Vagina (tissue), 2 donors: ENCODE results near the gene KRTAP1-1. TPM values are rescaled to one million over a fixed set of nuclear protein-coding genes. Genes with fewer than 3 reads are reported as not detected.
"Not testable (repeated sequence)": the region's sequence is repeated elsewhere in the genome, so short reads cannot be mapped to it uniquely, and the experiment has no call there.

Source experiments
- DNase-seq, 2 donors: peaks; one replicate each; pipeline ENCODE4 v3.0.0-alpha.2; 2017; ENCODE audit errors: extremely low spot score in 2 of 2
- H3K27ac ChIP-seq: fragments of 200-600 bp; sonication (generic); one replicate; pipeline ENCODE4 v1.5.1; 2019
- H3K27me3 ChIP-seq: fragments of 200-600 bp; sonication (generic); one replicate; pipeline ENCODE4 v1.5.1; 2019
- H3K36me3 ChIP-seq, 2 donors: fragments of 200-600 bp; sonication (generic); one replicate each; pipeline ENCODE4 v1.5.1; 2017 to 2019
- H3K4me1 ChIP-seq: fragments of 200-600 bp; sonication (generic); one replicate; pipeline ENCODE4 v1.5.1; 2019
- H3K4me3 ChIP-seq, 2 donors: fragments of 200-600 bp; sonication (generic); 1 replicate in 1 of 2; 2 replicates in 1 of 2; pipeline ENCODE4 v1.5.1; 2016 to 2019
- H3K9me3 ChIP-seq: fragments of 200-600 bp; sonication (generic); one replicate; pipeline ENCODE4 v1.5.1; 2019
- CTCF ChIP-seq, 3 experiments: fragments of 450-650 bp in 2 of 3; fragments of 200-600 bp in 1 of 3; sonication (generic) in 1 of 3; IDR thresholded peaks; one replicate each; pipeline ENCODE4 v1.5.1; 2017 to 2019; ENCODE audit warnings: antibody characterized with exemption in 3 of 3, mild to moderate bottlenecking in 2 of 3, moderate library complexity in 2 of 3
- POLR2A ChIP-seq, 2 donors: fragments of 450-650 bp; IDR thresholded peaks; one replicate each; pipeline ENCODE4 v1.6.1; 2017; ENCODE audit warnings: antibody characterized with exemption in 2 of 2, mild to moderate bottlenecking in 2 of 2, moderate library complexity in 2 of 2
- POLR2AphosphoS5 ChIP-seq, 2 donors: sonication (generic); formaldehyde crosslinking; IDR thresholded peaks; one replicate each; pipeline ENCODE4 v1.9.0; 2017; ENCODE audit warnings: antibody characterized with exemption in 2 of 2, mild to moderate bottlenecking in 2 of 2, low read depth in 1 of 2; ENCODE audit not compliant: insufficient read depth in 1 of 2
- intact Hi-C: fragments of 100-400 bp; cut with DNase I; formaldehyde crosslinking; loops from one replicate; pipeline ENCODE4 v1.15.1; 2023
- total RNA-seq: library from RNA; depleted of rRNA; stranded (reverse); fragments of >200 nt; gene quantifications from one replicate; pipeline ENCODE4 v1.2.3, GENCODE V29; 2016

KRTAP1-1 gene
- total RNA-seq, 1 donor from 2014 or later = not detected

- Histone ChIP-seq H3K36me3 (no peaks in the 10 kb centered on the region), H3K27ac (peak within 1 kb of the TSS; percentile 30)
- TF ChIP-seq POLR2AphosphoS5 (IDR thresholded peaks at IDR 0.05; ENCODE audit: insufficient read depth in 1 of 2, low read depth in 1 of 2) = no peak
- TF ChIP-seq POLR2A (IDR thresholded peaks at IDR 0.05) = no peak
- no peak for TF ChIP-seq CTCF (IDR thresholded peaks at IDR 0.05)
Observed at GRCh38 chr17:41060052-41060604, 18.9 kb upstream of the KRTAP1-1 start, which contains the start of gene KRTAP2-3. Gene KRTAP2-3 (minus strand): TSS chr17:41060114. CDS start chr17:41060050, 64 bp downstream.

GRCh38 chr17:41059276-41060051 lies 18.2 kb upstream of the KRTAP1-1 start:
- H3K27ac ChIP-seq, H3K27me3 ChIP-seq, H3K9me3 ChIP-seq, intact Hi-C loops, H3K36me3 ChIP-seq, H3K4me3 ChIP-seq, DNase-seq: not testable (repeated sequence)
- H3K4me1 ChIP-seq = peaks cover 22% of the 10 kb centered on the region

More at GRCh38 chr17:41060052-41060604, 18.9 kb upstream of the KRTAP1-1 start, which contains the start of gene KRTAP2-3:
- Histone ChIP-seq H3K4me3 (no peak within 1 kb of the TSS), H3K9me3 (no peaks in the 10 kb centered on the region), H3K27me3 (no peaks in the 10 kb centered on the region), H3K4me1 (peaks cover 22% of the 10 kb centered on the region)
- DNase-seq = no peak
- intact Hi-C loops = no loop called here

- no peak overlapping the region for H3K27ac ChIP-seq
- H3K27me3 ChIP-seq = no peaks in the 10 kb centered on the region
- no peak overlapping the region for H3K4me3 ChIP-seq
- no peak for DNase-seq
- no peaks in the 10 kb centered on the region for H3K9me3 ChIP-seq
- intact Hi-C loops = no loop called here
- TF ChIP-seq POLR2AphosphoS5 (IDR thresholded peaks at IDR 0.05; ENCODE audit: insufficient read depth in 1 of 2, low read depth in 1 of 2) (no peak), CTCF (IDR thresholded peaks at IDR 0.05) (no peak), POLR2A (IDR thresholded peaks at IDR 0.05) (no peak)
- no peaks in the 10 kb centered on the region for H3K36me3 ChIP-seq
- H3K4me1 ChIP-seq = peaks cover 22% of the 10 kb centered on the region
Observed at GRCh38 chr17:41058741-41059140, 17.5 kb upstream of the KRTAP1-1 start.

GRCh38 chr17:41057547-41057946 lies 16.3 kb upstream of the KRTAP1-1 start:
- no peaks in the 10 kb centered on the region for H3K9me3 ChIP-seq
- H3K4me3 ChIP-seq = no peak overlapping the region
- no peaks in the 10 kb centered on the region for H3K36me3 ChIP-seq
- TF ChIP-seq POLR2AphosphoS5 (IDR thresholded peaks at IDR 0.05; ENCODE audit: insufficient read depth in 1 of 2, low read depth in 1 of 2) (no peak), CTCF (IDR thresholded peaks at IDR 0.05) (no peak), POLR2A (IDR thresholded peaks at IDR 0.05) (no peak)
- H3K4me1 ChIP-seq = peaks cover 20% of the 10 kb centered on the region
- DNase-seq = no peak
- no peak overlapping the region for H3K27ac ChIP-seq
- intact Hi-C loops = no loop called here
- H3K27me3 ChIP-seq = no peaks in the 10 kb centered on the region

- H3K4me3 ChIP-seq, H3K27me3 ChIP-seq, H3K4me1 ChIP-seq, H3K9me3 ChIP-seq, intact Hi-C loops, H3K36me3 ChIP-seq, DNase-seq, H3K27ac ChIP-seq: not testable (repeated sequence)
Observed at GRCh38 chr17:41055130-41055529, 13.9 kb upstream of the KRTAP1-1 start, which contains the start of gene KRTAP2-2. Gene KRTAP2-2 (minus strand): TSS chr17:41055230. CDS start chr17:41055211, 19 bp downstream.

- H3K9me3 ChIP-seq, DNase-seq, H3K4me3 ChIP-seq, H3K27ac ChIP-seq, H3K27me3 ChIP-seq, H3K4me1 ChIP-seq, intact Hi-C loops, H3K36me3 ChIP-seq: not testable (repeated sequence)
Observed at GRCh38 chr17:41054556-41054955, 13.3 kb upstream of the KRTAP1-1 start.
